COLO829 (cell line): ENCODE results near the gene MEGF8.

ENCODE experiments used
- DNase-seq: peaks from one replicate; pipeline ENCODE4 v3.0.0; 2012; ENCODE audit warnings: low spot score

MEGF8 gene

GRCh38 chr19:42386974-42387707, 61.7 kb downstream of the MEGF8 start:
- peak; percentile 58 for DNase-seq

- no peak for DNase-seq
Measured at GRCh38 chr19:42388851-42389489, 63.5 kb downstream of the MEGF8 start.

- DNase-seq: no peak
Measured at GRCh38 chr19:42389899-42390298, 64.5 kb downstream of the MEGF8 start, which contains the start of gene CNFN. Gene CNFN, minus strand, starts transcription at chr19:42390297. Its CDS starts 1,260 bp downstream, at chr19:42389037.

- no peak for DNase-seq
Measured at GRCh38 chr19:42392165-42392564, 66.7 kb downstream of the MEGF8 start.

GRCh38 chr19:42394751-42395150, 69.3 kb downstream of the MEGF8 start:
- DNase-seq: no peak

GRCh38 chr19:42396381-42397262, 71.2 kb downstream of the MEGF8 start:
- DNase-seq: peak; percentile 100

GRCh38 chr19:42397263-42398166, 72.1 kb downstream of the MEGF8 start:
- DNase-seq: no peak

GRCh38 chr19:42400404-42400803, 75.0 kb downstream of the MEGF8 start:
- no peak for DNase-seq

- DNase-seq: peak; percentile 69
Measured at GRCh38 chr19:42401365-42402303, 76.2 kb downstream of the MEGF8 start.

- DNase-seq: no peak
Measured at GRCh38 chr19:42402376-42403116, 77.1 kb downstream of the MEGF8 start.

- no peak for DNase-seq
Measured at GRCh38 chr19:42403586-42403985, 78.2 kb downstream of the MEGF8 start.

GRCh38 chr19:42406111-42406510, 80.7 kb downstream of the MEGF8 start:
- DNase-seq: no peak

- DNase-seq: no peak
Measured at GRCh38 chr19:42407085-42407815, 81.8 kb downstream of the MEGF8 start.

- no peak for DNase-seq
Measured at GRCh38 chr19:42407816-42408175, 82.4 kb downstream of the MEGF8 start.

- no peak for DNase-seq
Measured at GRCh38 chr19:42409477-42409876, 84.0 kb downstream of the MEGF8 start.

- DNase-seq: no peak
Measured at GRCh38 chr19:42410371-42410770, 84.9 kb downstream of the MEGF8 start.

- DNase-seq: no peak
Measured at GRCh38 chr19:42411581-42412178, 86.2 kb downstream of the MEGF8 start.

GRCh38 chr19:42412227-42412626, 86.8 kb downstream of the MEGF8 start:
- DNase-seq: no peak

- DNase-seq: no peak
Measured at GRCh38 chr19:42412661-42413076, 87.2 kb downstream of the MEGF8 start.
